WTC11 (cell line): Measurements from ENCODE around the gene PACSIN3.

ENCODE experiments used
- CREB1 ChIP-seq: sonication (generic); formaldehyde crosslinking; IDR thresholded peaks from 2 replicates; pipeline ENCODE4 v1.8.0; 2023; ENCODE audit warnings: mild to moderate bottlenecking, missing genetic modification reagents
- ESRRA ChIP-seq: sonication (generic); formaldehyde crosslinking; IDR thresholded peaks from 2 replicates; pipeline ENCODE4 v1.8.1; 2022; ENCODE audit warnings: mild to moderate bottlenecking, missing genetic modification reagents, borderline replicate concordance
- FOXK1 ChIP-seq: sonication (generic); formaldehyde crosslinking; IDR thresholded peaks from 2 replicates; pipeline ENCODE4 v1.8.0; 2022; ENCODE audit warnings: mild to moderate bottlenecking, moderate library complexity, missing genetic modification reagents
- HMGA2 ChIP-seq: fragments of 250-450 bp; sonication (Bioruptor Pico); IDR thresholded peaks from 2 replicates; pipeline ENCODE4 v1.4.0; 2021; ENCODE audit warnings: mild to moderate bottlenecking, moderate library complexity
- NFE2L1 ChIP-seq: sonication (generic); formaldehyde crosslinking; IDR thresholded peaks from 2 replicates; pipeline ENCODE4 v1.8.1; 2023; ENCODE audit warnings: missing genetic modification reagents
- NR3C1 ChIP-seq: sonication (generic); formaldehyde crosslinking; conservative IDR thresholded peaks from 2 replicates; pipeline ENCODE4 v1.8.1; 2023; ENCODE audit warnings: low read depth, mild to moderate bottlenecking, missing genetic modification reagents
- OVOL2 ChIP-seq: fragments of 250-450 bp; sonication (Bioruptor Pico); IDR thresholded peaks from 2 replicates; pipeline ENCODE4 v1.9.0; 2021; ENCODE audit warnings: mild to moderate bottlenecking, borderline replicate concordance
- TCF7 ChIP-seq: sonication (generic); formaldehyde crosslinking; IDR thresholded peaks from 2 replicates; pipeline ENCODE4 v1.8.0; 2022; ENCODE audit warnings: mild to moderate bottlenecking, low read depth, missing genetic modification reagents, moderate library complexity
- ZNF232 ChIP-seq: sonication (generic); formaldehyde crosslinking; IDR thresholded peaks from 2 replicates; pipeline ENCODE4 v1.8.0; 2022; ENCODE audit warnings: mild to moderate bottlenecking, missing genetic modification reagents
- ZNF263 ChIP-seq: sonication (generic); formaldehyde crosslinking; IDR thresholded peaks from 2 replicates; pipeline ENCODE4 v1.8.1; 2022; ENCODE audit warnings: low read depth, mild to moderate bottlenecking, moderate library complexity, missing genetic modification reagents
- TF ChIP-seq, protein P1 (sequence below): sonication (generic); formaldehyde crosslinking; IDR thresholded peaks from 2 replicates; pipeline ENCODE4 v1.8.1; 2023; ENCODE audit warnings: mild to moderate bottlenecking, missing genetic modification reagents, moderate library complexity
- TF ChIP-seq, protein P2 (sequence below): fragments of 200-600 bp; IDR thresholded peaks from 2 replicates; pipeline ENCODE4 v1.8.0; 2022; ENCODE audit warnings: antibody characterized with exemption
- TF ChIP-seq, protein P3 (sequence below): sonication (generic); formaldehyde crosslinking; IDR thresholded peaks from 2 replicates; pipeline ENCODE4 v1.8.0; 2022; ENCODE audit warnings: mild to moderate bottlenecking, missing genetic modification reagents

DNA sequence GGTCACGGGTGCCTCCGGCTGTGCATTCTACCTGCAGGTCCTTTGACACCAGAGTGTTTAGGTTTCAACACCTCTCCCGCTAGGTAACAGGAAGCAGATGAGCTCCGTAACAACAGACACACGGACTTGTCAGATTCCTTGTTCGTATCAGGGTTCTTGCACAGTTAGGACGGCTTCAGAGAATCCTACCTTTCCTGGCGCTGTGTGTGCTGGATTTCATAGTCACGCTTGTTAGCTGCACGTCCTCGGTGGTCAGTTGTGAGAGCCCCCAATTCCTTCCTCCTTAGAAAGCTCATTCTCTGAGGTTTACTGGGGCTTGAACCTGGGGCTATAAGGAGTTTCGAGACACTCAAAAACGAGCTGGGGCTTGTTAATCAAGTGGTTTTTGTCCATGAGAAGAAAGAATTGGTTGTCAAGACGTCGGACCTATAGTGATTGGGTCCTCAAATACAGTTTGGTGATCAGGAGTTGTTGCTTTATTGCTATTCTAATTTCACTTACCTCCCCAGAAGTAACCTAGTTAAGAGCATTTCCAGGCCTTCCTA lies 29.2 kb upstream of the PACSIN3 start:
- TF ChIP-seq ZNF263 (no peak), CREB1 (CRISPR knock-in tag) (no peak), ZNF232 (CRISPR knock-in tag) (no peak), TCF7 (CRISPR knock-in tag) (no peak), NFE2L1 (CRISPR knock-in tag) (no peak), FOXK1 (CRISPR knock-in tag) (peak; percentile 29; the same call in 1 of the 2 replicates), NR3C1 (CRISPR knock-in tag) (no peak), HMGA2 (CRISPR knock-in tag) (no peak), OVOL2 (CRISPR knock-in tag) (no peak), ESRRA (CRISPR knock-in tag) (no peak)
- TF ChIP-seq, protein P1, sequence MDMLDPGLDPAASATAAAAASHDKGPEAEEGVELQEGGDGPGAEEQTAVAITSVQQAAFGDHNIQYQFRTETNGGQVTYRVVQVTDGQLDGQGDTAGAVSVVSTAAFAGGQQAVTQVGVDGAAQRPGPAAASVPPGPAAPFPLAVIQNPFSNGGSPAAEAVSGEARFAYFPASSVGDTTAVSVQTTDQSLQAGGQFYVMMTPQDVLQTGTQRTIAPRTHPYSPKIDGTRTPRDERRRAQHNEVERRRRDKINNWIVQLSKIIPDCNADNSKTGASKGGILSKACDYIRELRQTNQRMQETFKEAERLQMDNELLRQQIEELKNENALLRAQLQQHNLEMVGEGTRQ: no peak
- TF ChIP-seq, protein P2, sequence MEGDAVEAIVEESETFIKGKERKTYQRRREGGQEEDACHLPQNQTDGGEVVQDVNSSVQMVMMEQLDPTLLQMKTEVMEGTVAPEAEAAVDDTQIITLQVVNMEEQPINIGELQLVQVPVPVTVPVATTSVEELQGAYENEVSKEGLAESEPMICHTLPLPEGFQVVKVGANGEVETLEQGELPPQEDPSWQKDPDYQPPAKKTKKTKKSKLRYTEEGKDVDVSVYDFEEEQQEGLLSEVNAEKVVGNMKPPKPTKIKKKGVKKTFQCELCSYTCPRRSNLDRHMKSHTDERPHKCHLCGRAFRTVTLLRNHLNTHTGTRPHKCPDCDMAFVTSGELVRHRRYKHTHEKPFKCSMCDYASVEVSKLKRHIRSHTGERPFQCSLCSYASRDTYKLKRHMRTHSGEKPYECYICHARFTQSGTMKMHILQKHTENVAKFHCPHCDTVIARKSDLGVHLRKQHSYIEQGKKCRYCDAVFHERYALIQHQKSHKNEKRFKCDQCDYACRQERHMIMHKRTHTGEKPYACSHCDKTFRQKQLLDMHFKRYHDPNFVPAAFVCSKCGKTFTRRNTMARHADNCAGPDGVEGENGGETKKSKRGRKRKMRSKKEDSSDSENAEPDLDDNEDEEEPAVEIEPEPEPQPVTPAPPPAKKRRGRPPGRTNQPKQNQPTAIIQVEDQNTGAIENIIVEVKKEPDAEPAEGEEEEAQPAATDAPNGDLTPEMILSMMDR: no peak
- TF ChIP-seq, protein P3, sequence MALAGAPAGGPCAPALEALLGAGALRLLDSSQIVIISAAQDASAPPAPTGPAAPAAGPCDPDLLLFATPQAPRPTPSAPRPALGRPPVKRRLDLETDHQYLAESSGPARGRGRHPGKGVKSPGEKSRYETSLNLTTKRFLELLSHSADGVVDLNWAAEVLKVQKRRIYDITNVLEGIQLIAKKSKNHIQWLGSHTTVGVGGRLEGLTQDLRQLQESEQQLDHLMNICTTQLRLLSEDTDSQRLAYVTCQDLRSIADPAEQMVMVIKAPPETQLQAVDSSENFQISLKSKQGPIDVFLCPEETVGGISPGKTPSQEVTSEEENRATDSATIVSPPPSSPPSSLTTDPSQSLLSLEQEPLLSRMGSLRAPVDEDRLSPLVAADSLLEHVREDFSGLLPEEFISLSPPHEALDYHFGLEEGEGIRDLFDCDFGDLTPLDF (CRISPR knock-in tag): no peak
